ENCODE data around the gene TTC23L. TPM values are rescaled to one million over a fixed set of nuclear protein-coding genes. Genes with fewer than 3 reads are reported as not detected.

Gene TTC23L
- total RNA-seq, 1 donor from 2014 or later = not detected

DNA sequence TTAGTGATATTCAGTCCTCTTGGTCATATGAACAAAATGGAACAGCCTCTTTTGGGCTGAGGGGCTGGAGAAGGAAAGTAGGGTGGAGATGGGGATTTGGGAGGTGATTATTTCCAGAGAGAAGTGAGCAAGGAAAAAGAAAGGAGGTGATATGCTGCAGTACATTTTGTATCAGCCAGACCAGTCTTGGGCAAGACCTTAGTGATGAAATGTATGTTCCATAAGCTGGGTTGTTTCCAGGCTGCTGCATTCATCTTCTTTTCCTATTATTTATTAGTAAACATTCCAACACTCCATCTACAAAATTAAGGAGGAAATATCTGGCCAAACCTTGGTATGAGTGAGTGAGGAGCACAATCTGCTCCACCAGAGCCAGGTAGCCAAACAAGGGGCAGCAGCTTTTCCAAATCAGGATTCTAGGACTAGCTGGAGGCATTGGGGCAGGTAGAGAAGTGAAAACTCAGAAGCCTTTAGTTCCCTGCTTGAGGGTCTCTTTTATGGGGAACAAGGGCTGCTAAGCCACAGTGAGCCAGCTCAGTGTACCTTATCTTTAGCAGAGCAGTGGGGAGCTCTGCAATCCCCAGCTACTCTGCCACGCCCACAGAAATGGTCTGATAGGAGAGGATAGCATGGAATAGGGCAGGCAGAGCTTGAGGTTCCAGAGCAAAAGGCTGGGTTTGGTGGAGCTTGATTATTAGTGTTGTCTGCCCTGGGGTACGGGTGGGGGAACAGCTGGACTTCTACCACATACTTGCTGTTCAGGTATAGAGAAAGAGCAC is 56.9 kb downstream of the TTC23L start:
- H3K36me3 Mint-ChIP-seq (ENCODE audit: low read depth) = peaks cover 3% of the 10 kb centered on the region
- no peaks in the 10 kb centered on the region for H3K9me3 Mint-ChIP-seq
- H3K4me3 Mint-ChIP-seq (ENCODE audit: low read depth) = no peak overlapping the region
- no peaks in the 10 kb centered on the region for H3K27me3 Mint-ChIP-seq (ENCODE audit: low read depth)
- H3K27ac Mint-ChIP-seq = no peak overlapping the region
- H3K4me1 Mint-ChIP-seq (ENCODE audit: low read depth) = no peaks in the 10 kb centered on the region
- DNase-seq (ENCODE audit: low spot score) = no peak
- intact Hi-C loops (cut with micrococcal nuclease) = no loop called here

DNA sequence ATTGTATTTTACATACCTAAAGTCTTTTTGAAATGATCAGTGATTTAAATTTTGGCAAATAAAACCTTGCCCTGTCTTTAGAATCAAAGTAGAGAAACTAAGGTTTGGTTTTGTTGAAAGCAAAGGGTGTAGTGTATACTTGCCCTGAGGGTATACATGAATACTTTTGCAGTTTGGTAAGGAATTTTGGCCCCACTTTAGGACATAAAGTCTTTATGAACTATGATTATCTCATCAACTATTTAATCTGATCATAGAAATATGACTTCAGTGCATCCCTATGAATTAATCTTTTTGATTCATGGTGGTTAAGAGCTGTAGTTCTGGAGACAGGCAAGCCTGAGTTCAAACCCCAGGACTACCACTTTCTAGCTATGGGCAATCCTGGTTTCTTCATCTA is 58.7 kb downstream of the TTC23L start:
- intact Hi-C loops (cut with micrococcal nuclease) = loop anchor here (1.0 kb wide), 3 partner anchors 374 to 423 kb away; no protein-coding TSS in a partner anchor
- H3K4me1 Mint-ChIP-seq (ENCODE audit: low read depth) = no peaks in the 10 kb centered on the region
- H3K9me3 Mint-ChIP-seq = no peaks in the 10 kb centered on the region
- peaks cover 3% of the 10 kb centered on the region for H3K36me3 Mint-ChIP-seq (ENCODE audit: low read depth)
- DNase-seq (ENCODE audit: low spot score) = no peak
- H3K27me3 Mint-ChIP-seq (ENCODE audit: low read depth) = no peaks in the 10 kb centered on the region
- no peak overlapping the region for H3K27ac Mint-ChIP-seq
- H3K4me3 Mint-ChIP-seq (ENCODE audit: low read depth) = no peak overlapping the region

DNA sequence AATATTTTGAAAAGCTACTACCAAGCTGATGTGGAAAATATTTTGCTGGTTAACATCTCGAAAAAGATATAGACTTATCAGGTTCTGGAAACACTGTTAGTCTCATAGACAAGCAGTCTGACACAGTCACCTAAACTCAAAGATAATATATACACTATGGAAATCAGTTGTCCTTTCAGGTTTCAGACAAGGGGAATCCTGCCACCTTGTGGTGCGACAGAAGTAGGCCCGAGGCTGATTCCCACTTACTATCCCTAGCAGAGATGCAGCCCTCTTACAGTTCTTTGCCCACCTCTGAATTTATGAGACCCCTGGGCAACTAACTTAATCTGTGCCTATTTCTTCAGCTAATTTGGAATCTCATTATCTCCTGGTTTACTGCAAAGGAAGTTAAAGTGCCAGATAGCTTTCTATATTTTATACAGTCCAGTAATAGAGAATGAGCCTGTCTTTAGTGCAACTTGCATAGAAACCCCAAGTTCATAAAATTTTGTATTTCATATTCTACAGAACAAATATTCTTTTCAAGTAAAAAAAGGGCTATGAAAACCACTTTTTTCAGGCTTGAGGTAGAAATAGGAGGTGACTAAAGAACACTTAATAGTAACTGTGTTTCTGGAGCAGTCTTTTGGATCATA is 59.4 kb downstream of the TTC23L start:
- H3K4me3 Mint-ChIP-seq (ENCODE audit: low read depth) = no peak overlapping the region
- H3K36me3 Mint-ChIP-seq (ENCODE audit: low read depth) = peaks cover 6% of the 10 kb centered on the region
- no peak overlapping the region for H3K27ac Mint-ChIP-seq
- no peaks in the 10 kb centered on the region for H3K4me1 Mint-ChIP-seq (ENCODE audit: low read depth)
- intact Hi-C loops (cut with micrococcal nuclease) = loop anchor here (1.0 kb wide), 3 partner anchors 375 to 424 kb away; no protein-coding TSS in a partner anchor
- H3K27me3 Mint-ChIP-seq (ENCODE audit: low read depth) = no peaks in the 10 kb centered on the region
- H3K9me3 Mint-ChIP-seq = no peaks in the 10 kb centered on the region
- peak; percentile 38 for DNase-seq (ENCODE audit: low spot score)

DNA sequence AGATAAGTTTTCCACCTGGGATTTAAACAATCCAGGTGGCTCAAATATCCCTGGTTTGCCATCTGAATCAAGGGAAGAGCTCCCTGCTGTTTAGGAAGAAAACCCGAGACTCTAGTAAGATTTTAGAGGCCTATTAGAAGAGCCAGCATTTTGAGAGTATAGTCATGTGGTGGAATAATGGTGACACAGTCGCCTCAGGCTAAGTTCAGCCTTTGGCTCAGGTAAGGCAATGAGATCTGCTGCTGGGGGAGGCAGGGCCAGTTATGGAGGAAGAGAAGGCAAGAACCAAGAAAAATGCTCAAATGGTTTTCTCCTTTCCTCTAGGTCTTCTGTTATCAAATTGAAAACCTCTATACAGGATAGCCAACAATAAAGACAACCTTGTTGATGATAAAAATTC is 60.1 kb downstream of the TTC23L start:
- Mint-ChIP-seq H3K9me3 (no peaks in the 10 kb centered on the region), H3K4me1 (ENCODE audit: low read depth) (no peaks in the 10 kb centered on the region), H3K4me3 (ENCODE audit: low read depth) (no peak overlapping the region), H3K27ac (no peak overlapping the region), H3K36me3 (ENCODE audit: low read depth) (peaks cover 9% of the 10 kb centered on the region), H3K27me3 (ENCODE audit: low read depth) (no peaks in the 10 kb centered on the region)
- DNase-seq (ENCODE audit: low spot score) = no peak
- intact Hi-C loops (cut with micrococcal nuclease) = no loop called here

DNA sequence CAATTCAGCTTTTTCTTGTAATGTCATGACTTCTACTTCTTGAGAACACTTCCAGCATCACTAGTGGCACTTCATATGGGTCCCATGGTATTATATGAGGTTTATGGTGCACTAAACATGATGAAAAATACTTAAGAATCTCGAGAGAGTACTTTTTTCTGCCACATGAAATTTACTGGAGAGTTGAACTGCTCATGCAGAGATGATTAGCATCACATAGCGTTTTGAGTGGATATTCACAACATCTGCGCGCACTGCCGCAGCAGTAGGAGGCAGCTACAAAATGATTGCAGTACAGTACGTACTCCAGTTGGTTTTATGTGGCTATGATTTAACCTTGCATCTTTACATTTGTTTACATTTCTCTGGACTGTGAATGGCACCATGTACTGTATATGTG is 61.7 kb downstream of the TTC23L start:
- peaks cover 15% of the 10 kb centered on the region for H3K36me3 Mint-ChIP-seq (ENCODE audit: low read depth)
- H3K4me1 Mint-ChIP-seq (ENCODE audit: low read depth) = no peaks in the 10 kb centered on the region
- DNase-seq (ENCODE audit: low spot score) = no peak
- no peaks in the 10 kb centered on the region for H3K27me3 Mint-ChIP-seq (ENCODE audit: low read depth)
- H3K27ac Mint-ChIP-seq = no peak overlapping the region
- intact Hi-C loops (cut with micrococcal nuclease) = no loop called here
- no peaks in the 10 kb centered on the region for H3K9me3 Mint-ChIP-seq
- no peak overlapping the region for H3K4me3 Mint-ChIP-seq (ENCODE audit: low read depth)

DNA sequence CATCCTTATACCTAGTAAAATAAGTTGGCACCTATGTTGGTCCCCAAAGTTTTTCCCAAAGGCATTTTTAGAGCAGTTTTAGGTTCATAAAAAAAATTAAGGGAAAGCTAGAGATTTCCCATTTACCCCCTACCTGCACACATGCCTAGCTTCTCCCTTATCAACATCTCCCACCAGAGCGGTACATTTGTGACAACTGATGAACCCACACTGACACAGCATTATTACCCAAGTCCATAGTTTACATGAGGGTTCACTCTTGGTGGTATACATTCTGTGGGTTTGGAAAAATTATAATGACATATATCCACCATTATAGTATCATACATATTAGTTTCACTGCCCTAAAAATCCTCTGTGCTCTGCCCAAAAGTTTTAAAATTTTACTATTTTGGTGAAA is 64.3 kb downstream of the TTC23L start:
- Mint-ChIP-seq H3K9me3 (no peaks in the 10 kb centered on the region), H3K4me3 (ENCODE audit: low read depth) (no peak overlapping the region), H3K27me3 (ENCODE audit: low read depth) (no peaks in the 10 kb centered on the region), H3K4me1 (ENCODE audit: low read depth) (no peaks in the 10 kb centered on the region), H3K27ac (no peak overlapping the region), H3K36me3 (ENCODE audit: low read depth) (peaks cover 13% of the 10 kb centered on the region)
- no peak for DNase-seq (ENCODE audit: low spot score)
- intact Hi-C loops (cut with micrococcal nuclease) = no loop called here

DNA sequence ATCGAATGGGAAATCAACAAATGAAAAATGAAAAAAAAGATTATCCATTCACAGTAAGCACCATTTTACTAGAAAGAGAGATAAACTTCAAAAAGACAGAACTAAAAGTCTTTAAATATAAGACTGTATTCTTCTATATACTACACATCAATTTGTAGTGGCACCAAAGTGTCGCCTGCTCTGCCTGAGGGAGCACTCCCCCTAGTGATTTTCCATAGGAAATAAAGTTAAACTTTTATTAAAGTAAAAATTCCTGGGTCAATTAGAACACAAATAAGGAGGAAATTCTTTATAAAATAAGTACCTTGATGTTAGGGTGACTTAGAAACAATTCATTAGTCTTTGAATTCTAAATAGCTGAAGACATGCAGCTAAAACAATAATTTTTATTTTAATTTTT is 66.6 kb downstream of the TTC23L start:
- intact Hi-C loops (cut with micrococcal nuclease) = no loop called here
- no peak overlapping the region for H3K4me3 Mint-ChIP-seq (ENCODE audit: low read depth)
- H3K9me3 Mint-ChIP-seq = no peaks in the 10 kb centered on the region
- peaks cover 2% of the 10 kb centered on the region for H3K4me1 Mint-ChIP-seq (ENCODE audit: low read depth)
- no peak overlapping the region for H3K27ac Mint-ChIP-seq
- H3K36me3 Mint-ChIP-seq (ENCODE audit: low read depth) = peaks cover 34% of the 10 kb centered on the region
- no peaks in the 10 kb centered on the region for H3K27me3 Mint-ChIP-seq (ENCODE audit: low read depth)
- no peak for DNase-seq (ENCODE audit: low spot score)

DNA sequence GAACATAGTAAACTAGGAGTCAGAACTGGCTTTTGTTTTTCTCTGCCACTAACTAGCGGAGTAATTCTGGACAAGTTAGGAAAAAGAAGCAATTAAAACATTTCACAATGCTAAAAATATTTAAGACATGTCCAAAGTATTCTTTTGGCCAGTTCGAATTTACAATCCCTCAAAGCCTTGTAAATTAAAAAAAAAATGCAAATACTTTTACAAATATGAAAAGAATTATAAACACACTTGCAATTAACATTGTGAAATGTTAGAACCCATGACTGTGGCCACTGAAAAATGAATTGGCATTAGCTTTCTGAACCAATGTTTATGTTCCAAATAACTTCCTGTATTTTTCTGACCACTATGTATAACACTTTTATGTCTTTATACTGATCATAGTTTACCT is 74.1 kb downstream of the TTC23L start:
- Mint-ChIP-seq H3K4me1 (ENCODE audit: low read depth) (peaks cover 21% of the 10 kb centered on the region), H3K9me3 (no peaks in the 10 kb centered on the region), H3K4me3 (ENCODE audit: low read depth) (no peak overlapping the region), H3K27ac (no peak overlapping the region), H3K36me3 (ENCODE audit: low read depth) (peaks cover 66% of the 10 kb centered on the region), H3K27me3 (ENCODE audit: low read depth) (no peaks in the 10 kb centered on the region)
- no peak for DNase-seq (ENCODE audit: low spot score)
- intact Hi-C loops (cut with micrococcal nuclease) = loop anchor here (10.0 kb wide), 1 partner anchor 1468 kb away; the partner anchor contains the start of gene TARS1

DNA sequence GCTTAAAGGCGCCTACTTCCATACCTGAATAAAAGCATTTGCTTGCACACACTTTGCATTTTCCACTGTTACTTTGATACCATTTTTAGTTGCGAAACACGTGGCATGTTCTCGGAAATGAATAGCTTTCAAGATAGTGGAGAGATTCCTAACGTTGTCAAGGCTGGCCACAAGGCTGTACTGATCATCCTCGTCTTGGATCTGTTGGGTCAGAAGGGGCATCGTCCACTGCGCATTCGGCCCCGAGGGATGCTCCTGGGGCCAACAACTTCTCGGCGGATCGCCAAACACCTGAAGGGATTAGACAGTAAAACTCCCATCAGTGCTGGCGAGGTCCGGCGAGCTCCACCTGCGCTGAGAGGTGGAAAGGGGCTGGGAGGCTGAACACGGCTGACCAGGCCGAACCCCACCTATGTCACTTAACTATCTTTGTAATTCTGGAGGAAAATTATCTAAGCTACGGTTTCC is 75.7 kb downstream of the TTC23L start:
- no peak overlapping the region for H3K4me3 Mint-ChIP-seq (ENCODE audit: low read depth)
- H3K36me3 Mint-ChIP-seq (ENCODE audit: low read depth) = peaks cover 57% of the 10 kb centered on the region
- DNase-seq (ENCODE audit: low spot score) = peak; percentile 17
- H3K9me3 Mint-ChIP-seq = no peaks in the 10 kb centered on the region
- H3K4me1 Mint-ChIP-seq (ENCODE audit: low read depth) = peaks cover 18% of the 10 kb centered on the region
- no peaks in the 10 kb centered on the region for H3K27me3 Mint-ChIP-seq (ENCODE audit: low read depth)
- intact Hi-C loops (cut with micrococcal nuclease) = loop anchor here (1.0 to 10.0 kb wide), 4 partner anchors 10 to 1470 kb away; partner anchors contain the start of genes DNAJC21, TARS1 and TTC23L
- H3K27ac Mint-ChIP-seq = no peak overlapping the region

DNA sequence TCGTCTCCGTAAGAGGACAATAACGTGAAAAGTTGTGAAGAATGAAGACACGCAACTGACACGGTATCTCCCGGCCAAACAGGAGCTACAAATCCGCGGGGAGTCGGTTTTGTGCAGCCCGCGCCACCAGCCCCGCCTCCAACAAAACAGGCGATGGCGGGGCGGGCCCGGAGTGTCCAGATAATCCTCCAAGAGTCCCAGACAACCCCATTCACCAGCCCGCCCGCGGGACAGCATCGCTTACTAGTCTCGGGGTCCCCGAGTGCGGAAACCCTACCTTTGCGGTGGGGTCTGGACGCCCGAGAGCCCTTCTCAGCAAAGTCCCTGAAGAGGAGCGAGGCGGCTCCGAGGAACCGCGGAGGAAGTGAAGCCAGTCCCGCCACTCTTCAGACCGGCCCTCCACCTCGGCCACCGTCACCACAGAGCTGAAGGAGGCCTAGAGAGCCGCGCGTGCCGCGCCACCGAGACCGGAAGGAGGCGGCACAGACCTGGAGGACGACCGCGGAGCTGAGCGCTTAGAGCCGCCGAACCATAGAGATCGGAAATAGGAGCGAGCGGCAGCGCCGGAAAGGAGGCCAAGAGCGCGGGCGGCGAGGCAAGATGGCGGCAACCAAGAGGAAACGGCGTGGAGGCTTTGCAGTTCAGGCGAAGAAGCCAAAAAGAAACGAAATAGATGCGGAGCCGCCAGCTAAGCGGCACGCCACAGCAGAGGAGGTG is 76.3 kb downstream of the TTC23L start, which contains the start of the genes BRIX1 and RAD1:
Gene BRIX1, plus strand, starts transcription at position 573 of the 717 bp plus-strand sequence. Its CDS starts 28 bp downstream, at position 601.
Gene RAD1, minus strand, starts transcription at position 366 of the 717 bp plus-strand sequence. CDS start 612 bp downstream, outside the sequence.
- Mint-ChIP-seq H3K27ac (peak within 1 kb of the TSS; percentile 56), H3K9me3 (no peaks in the 10 kb centered on the region), H3K27me3 (ENCODE audit: low read depth) (no peaks in the 10 kb centered on the region), H3K4me1 (ENCODE audit: low read depth) (peaks cover 18% of the 10 kb centered on the region), H3K36me3 (ENCODE audit: low read depth) (peaks cover 57% of the 10 kb centered on the region), H3K4me3 (ENCODE audit: low read depth) (peak within 1 kb of the TSS; percentile 78)
- intact Hi-C loops (cut with micrococcal nuclease) = loop anchor here (1.0 to 10.0 kb wide), 4 partner anchors 9 to 1470 kb away; partner anchors contain the start of genes DNAJC21, TARS1 and TTC23L
- peak; percentile 95 for DNase-seq (ENCODE audit: low spot score)

DNA sequence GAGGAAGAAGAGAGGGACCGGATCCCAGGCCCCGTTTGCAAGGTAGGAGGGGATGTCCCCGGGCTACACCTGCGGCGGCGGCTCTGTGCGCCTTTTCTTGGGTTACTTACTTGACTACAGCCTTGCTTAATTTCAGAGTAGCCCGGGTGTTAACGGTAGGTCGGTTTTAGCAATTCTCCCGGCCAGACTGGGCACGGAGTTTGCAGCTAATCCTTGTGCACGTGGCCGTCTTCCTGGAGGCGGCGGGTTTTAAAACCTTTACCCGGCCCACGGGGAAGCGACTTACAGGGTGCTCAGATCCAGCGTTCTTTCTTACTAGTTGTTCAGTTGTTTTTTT is 76.9 kb downstream of the TTC23L start:
- intact Hi-C loops (cut with micrococcal nuclease) = loop anchor here (1.0 to 10.0 kb wide), 4 partner anchors 8 to 1471 kb away; partner anchors contain the start of genes DNAJC21, TARS1 and TTC23L
- no peak for DNase-seq (ENCODE audit: low spot score)
- H3K27ac Mint-ChIP-seq = no peak overlapping the region
- H3K4me1 Mint-ChIP-seq (ENCODE audit: low read depth) = peaks cover 20% of the 10 kb centered on the region
- no peaks in the 10 kb centered on the region for H3K9me3 Mint-ChIP-seq
- peaks cover 59% of the 10 kb centered on the region for H3K36me3 Mint-ChIP-seq (ENCODE audit: low read depth)
- no peaks in the 10 kb centered on the region for H3K27me3 Mint-ChIP-seq (ENCODE audit: low read depth)
- no peak overlapping the region for H3K4me3 Mint-ChIP-seq (ENCODE audit: low read depth)

DNA sequence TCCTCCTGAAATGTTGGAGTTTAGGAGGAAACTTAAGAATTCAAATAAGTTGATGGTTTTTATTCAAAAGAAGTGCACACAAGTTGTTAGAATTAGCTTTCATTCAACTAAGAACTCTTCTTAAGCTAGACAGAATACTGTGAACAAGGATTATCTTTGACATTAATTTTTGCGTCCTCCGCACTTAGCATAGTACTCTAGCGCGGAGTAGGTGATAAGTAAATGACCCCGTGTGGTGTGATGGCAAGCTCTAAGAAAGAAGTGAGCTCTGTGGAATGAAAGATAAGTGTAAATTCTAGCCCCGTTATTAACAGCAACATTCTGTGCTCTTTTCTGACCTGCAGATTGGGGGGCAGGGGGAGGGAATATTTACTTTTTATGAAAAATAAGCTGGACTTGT is 77.6 kb downstream of the TTC23L start:
- H3K36me3 Mint-ChIP-seq (ENCODE audit: low read depth) = peaks cover 61% of the 10 kb centered on the region

More for the DNA sequence above, 77.6 kb downstream of the TTC23L start:
- H3K27me3 Mint-ChIP-seq (ENCODE audit: low read depth) = no peaks in the 10 kb centered on the region
- no peaks in the 10 kb centered on the region for H3K9me3 Mint-ChIP-seq
- intact Hi-C loops (cut with micrococcal nuclease) = loop anchor here (10.0 kb wide), 1 partner anchor 1472 kb away; the partner anchor contains the start of gene TARS1
- peaks cover 22% of the 10 kb centered on the region for H3K4me1 Mint-ChIP-seq (ENCODE audit: low read depth)
- no peak overlapping the region for H3K27ac Mint-ChIP-seq
- no peak overlapping the region for H3K4me3 Mint-ChIP-seq (ENCODE audit: low read depth)
- no peak for DNase-seq (ENCODE audit: low spot score)
